ENCODE data around the gene KRTAP5-3. TPM values are rescaled to one million over a fixed set of nuclear protein-coding genes. Genes with fewer than 3 reads are reported as not detected.

Gene KRTAP5-3
- total RNA-seq, 1 donor from 2014 or later: not detected

DNA sequence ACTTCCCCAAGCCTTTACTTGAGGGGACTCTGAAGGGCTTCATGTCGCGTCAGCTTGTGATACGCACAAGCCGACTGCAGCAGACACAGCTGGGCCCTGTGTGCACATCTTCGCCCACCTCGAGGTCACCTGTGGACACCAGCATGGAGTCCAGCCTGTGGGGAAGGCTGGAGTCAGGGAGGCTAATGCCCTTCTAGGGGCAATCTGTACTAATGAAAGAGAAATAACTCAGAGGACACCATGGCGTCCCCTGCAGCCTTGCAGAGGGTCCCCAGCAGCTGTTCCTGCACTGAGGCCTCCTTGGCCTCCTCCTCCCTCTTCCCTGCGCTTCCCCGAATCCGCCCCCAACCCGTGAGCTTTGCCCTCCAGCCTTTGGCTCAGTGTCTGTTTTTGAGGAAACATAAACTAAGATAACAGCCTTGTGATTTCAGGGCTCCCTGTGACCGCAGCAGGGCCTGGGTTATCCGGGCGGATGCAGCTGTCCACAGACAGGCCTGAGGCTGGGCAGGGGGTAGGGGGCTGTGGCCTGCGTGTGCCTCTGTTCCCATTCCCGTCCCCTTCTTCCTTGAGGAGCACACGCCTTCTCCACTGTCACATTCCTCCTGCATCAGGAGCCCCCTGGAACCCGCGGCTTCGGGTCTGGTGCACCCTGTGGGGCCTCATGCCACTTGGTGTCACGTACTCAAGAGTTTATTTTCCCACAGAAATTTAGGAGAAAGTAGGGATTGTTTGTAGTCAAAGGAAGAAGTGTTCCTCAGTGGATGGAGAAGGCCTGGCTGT, 46.3 kb upstream of the KRTAP5-3 start:
- Mint-ChIP-seq H3K4me1 (ENCODE audit: unreplicated experiment) (no peaks in the 10 kb centered on the region), H3K27me3 (ENCODE audit: unreplicated experiment) (peaks cover 33% of the 10 kb centered on the region), H3K36me3 (ENCODE audit: unreplicated experiment) (no peaks in the 10 kb centered on the region), H3K4me3 (ENCODE audit: unreplicated experiment) (no peak overlapping the region), H3K27ac (ENCODE audit: unreplicated experiment) (no peak overlapping the region), H3K9me3 (ENCODE audit: unreplicated experiment) (no peaks in the 10 kb centered on the region)
- TF ChIP-seq, protein P1, sequence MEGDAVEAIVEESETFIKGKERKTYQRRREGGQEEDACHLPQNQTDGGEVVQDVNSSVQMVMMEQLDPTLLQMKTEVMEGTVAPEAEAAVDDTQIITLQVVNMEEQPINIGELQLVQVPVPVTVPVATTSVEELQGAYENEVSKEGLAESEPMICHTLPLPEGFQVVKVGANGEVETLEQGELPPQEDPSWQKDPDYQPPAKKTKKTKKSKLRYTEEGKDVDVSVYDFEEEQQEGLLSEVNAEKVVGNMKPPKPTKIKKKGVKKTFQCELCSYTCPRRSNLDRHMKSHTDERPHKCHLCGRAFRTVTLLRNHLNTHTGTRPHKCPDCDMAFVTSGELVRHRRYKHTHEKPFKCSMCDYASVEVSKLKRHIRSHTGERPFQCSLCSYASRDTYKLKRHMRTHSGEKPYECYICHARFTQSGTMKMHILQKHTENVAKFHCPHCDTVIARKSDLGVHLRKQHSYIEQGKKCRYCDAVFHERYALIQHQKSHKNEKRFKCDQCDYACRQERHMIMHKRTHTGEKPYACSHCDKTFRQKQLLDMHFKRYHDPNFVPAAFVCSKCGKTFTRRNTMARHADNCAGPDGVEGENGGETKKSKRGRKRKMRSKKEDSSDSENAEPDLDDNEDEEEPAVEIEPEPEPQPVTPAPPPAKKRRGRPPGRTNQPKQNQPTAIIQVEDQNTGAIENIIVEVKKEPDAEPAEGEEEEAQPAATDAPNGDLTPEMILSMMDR (IDR thresholded peaks at IDR 0.05): no peak
- DNase-seq (ENCODE audit: extremely low spot score, unreplicated experiment): no peak

- TF ChIP-seq, protein P1 (IDR thresholded peaks at IDR 0.05): no peak
- H3K9me3 Mint-ChIP-seq (ENCODE audit: unreplicated experiment): no peaks in the 10 kb centered on the region
- DNase-seq (ENCODE audit: extremely low spot score, unreplicated experiment): no peak
- H3K27me3 Mint-ChIP-seq (ENCODE audit: unreplicated experiment): peaks cover 27% of the 10 kb centered on the region
- H3K27ac Mint-ChIP-seq (ENCODE audit: unreplicated experiment): no peak overlapping the region
- no peaks in the 10 kb centered on the region for H3K36me3 Mint-ChIP-seq (ENCODE audit: unreplicated experiment)
- no peak overlapping the region for H3K4me3 Mint-ChIP-seq (ENCODE audit: unreplicated experiment)
- no peaks in the 10 kb centered on the region for H3K4me1 Mint-ChIP-seq (ENCODE audit: unreplicated experiment)
These were observed 45.5 kb upstream of the KRTAP5-3 start for GRCh38 chr11:1653541-1654387.

DNA sequence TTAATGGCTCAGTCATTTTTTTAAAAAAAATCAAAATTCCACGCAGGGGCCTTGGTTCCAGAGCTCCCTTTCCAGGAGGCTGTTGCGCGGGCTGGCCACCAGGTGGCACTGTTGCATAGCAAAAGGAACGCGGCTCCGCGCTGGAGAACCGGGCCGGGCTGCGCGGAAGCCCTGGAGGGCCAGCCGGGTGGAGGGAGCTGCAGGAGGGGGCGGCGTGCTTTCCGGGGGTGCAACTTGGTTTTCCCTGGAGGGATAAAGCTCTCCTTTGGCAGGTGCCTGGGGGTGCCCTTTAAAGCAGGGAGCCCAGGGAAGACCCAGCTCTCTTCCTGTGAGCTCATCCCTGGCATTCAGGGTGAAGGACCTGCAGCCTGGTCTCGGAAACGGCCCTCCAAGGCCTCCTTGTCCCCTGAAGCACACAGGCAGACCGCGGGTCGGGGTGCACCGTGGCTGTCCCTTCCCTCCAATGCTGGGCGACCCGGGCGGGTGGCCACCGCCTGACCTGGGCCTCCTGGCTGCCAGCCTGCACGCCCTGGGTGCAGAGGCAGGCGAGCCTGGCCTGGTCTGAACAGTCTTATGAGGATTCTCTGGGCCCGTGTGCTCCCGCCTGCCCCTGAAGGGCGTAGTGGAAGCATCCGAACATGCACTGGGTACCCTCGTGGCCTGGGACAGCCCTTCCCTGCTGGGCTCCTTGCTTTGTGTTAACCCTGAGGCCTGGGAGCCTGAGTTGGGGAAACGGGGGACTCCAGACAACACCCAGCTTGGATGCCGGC, 44.7 kb upstream of the KRTAP5-3 start:
- H3K36me3 Mint-ChIP-seq (ENCODE audit: unreplicated experiment): no peaks in the 10 kb centered on the region

DNA sequence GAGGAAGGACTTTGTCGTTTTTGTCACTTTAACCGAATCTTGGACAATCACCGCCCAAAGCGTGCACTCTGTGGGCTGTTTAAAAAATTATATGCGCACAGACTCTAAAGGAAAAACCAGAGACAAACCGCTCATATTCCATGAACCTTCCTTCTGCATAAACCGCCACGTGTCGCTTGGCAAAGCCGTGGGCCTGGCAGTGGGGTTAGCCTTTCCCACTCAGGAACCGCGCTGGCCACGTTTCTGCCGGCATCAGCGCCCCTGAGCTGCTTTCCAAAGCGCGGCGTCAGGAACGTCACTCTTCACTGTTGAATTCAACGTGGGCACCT, 44.1 kb upstream of the KRTAP5-3 start:
- Mint-ChIP-seq H3K9me3 (ENCODE audit: unreplicated experiment) (no peaks in the 10 kb centered on the region), H3K27ac (ENCODE audit: unreplicated experiment) (no peak overlapping the region), H3K4me3 (ENCODE audit: unreplicated experiment) (no peak overlapping the region), H3K27me3 (ENCODE audit: unreplicated experiment) (peaks cover 29% of the 10 kb centered on the region), H3K4me1 (ENCODE audit: unreplicated experiment) (no peaks in the 10 kb centered on the region), H3K36me3 (ENCODE audit: unreplicated experiment) (no peaks in the 10 kb centered on the region)
- TF ChIP-seq, protein P1 (IDR thresholded peaks at IDR 0.05): no peak
- no peak for DNase-seq (ENCODE audit: extremely low spot score, unreplicated experiment)

More for the DNA sequence above, 44.7 kb upstream of the KRTAP5-3 start:
- Mint-ChIP-seq H3K9me3 (ENCODE audit: unreplicated experiment) (no peaks in the 10 kb centered on the region), H3K4me1 (ENCODE audit: unreplicated experiment) (no peaks in the 10 kb centered on the region), H3K27me3 (ENCODE audit: unreplicated experiment) (peaks cover 27% of the 10 kb centered on the region), H3K27ac (ENCODE audit: unreplicated experiment) (no peak overlapping the region), H3K4me3 (ENCODE audit: unreplicated experiment) (no peak overlapping the region)
- TF ChIP-seq, protein P1 (IDR thresholded peaks at IDR 0.05): peak; percentile 99
- peak; percentile 93 for DNase-seq (ENCODE audit: extremely low spot score, unreplicated experiment)

Measured in osteocyte (in vitro differentiated cells).